ENCODE results near the gene TMEM132C. TPM values are rescaled to one million over a fixed set of nuclear protein-coding genes. Genes with fewer than 3 reads are reported as not detected.

Gene TMEM132C
- total and polyA plus RNA-seq, 12 donors = 0.79 to 2.9 (median 1.7) TPM

GRCh38 chr12:128418944-128419343 lies 152.0 kb downstream of the TMEM132C start:
- peaks cover 0 to 4% (median 0%) of the 10 kb centered on the region in 7 donors for H3K27me3 ChIP-seq
- no peak for TF ChIP-seq CTCF (IDR thresholded peaks at IDR 0.05)
- DNase-seq (no peak), ATAC-seq (peak in 7 of 8 donors; percentile 30 to 75 (median 65))
- H3K4me3 ChIP-seq = no peak overlapping the region
- no peaks in the 10 kb centered on the region for H3K36me3 ChIP-seq
- no peaks in the 10 kb centered on the region for H3K9me3 ChIP-seq
- 40 to 48% methylated on average over 5 of the region's 5 CpGs for WGBS, 2 donors
- no peaks in the 10 kb centered on the region for H3K4me1 ChIP-seq
- intact Hi-C loops (cut with DNase I) = no loop called here
- no peak overlapping the region for H3K27ac ChIP-seq

GRCh38 chr12:128420163-128420562 lies 153.2 kb downstream of the TMEM132C start:
- Histone ChIP-seq H3K27ac (no peak overlapping the region), H3K27me3 (peaks cover 0 to 4% (median 0%) of the 10 kb centered on the region in 7 donors), H3K4me1 (no peaks in the 10 kb centered on the region), H3K9me3 (no peaks in the 10 kb centered on the region), H3K36me3 (no peaks in the 10 kb centered on the region), H3K4me3 (no peak overlapping the region)
- TF ChIP-seq CTCF (IDR thresholded peaks at IDR 0.05) = no peak
- no peak for ATAC-seq
- intact Hi-C loops (cut with DNase I) = no loop called here
- WGBS, 2 donors = 81 to 85% methylated on average over 2 of the region's 2 CpGs
- no peak for DNase-seq

- Histone ChIP-seq H3K4me1 (no peaks in the 10 kb centered on the region), H3K4me3 (no peak overlapping the region), H3K9me3 (no peaks in the 10 kb centered on the region), H3K27ac (no peak overlapping the region), H3K27me3 (peaks cover 0 to 4% (median 0%) of the 10 kb centered on the region in 7 donors), H3K36me3 (no peaks in the 10 kb centered on the region)
- WGBS, 2 donors = 71 to 78% methylated on average over 7 of the region's 7 CpGs
- intact Hi-C loops (cut with DNase I) = no loop called here
- ATAC-seq (no peak), DNase-seq (no peak)
- no peak for TF ChIP-seq CTCF (IDR thresholded peaks at IDR 0.05)
Observed at GRCh38 chr12:128421375-128421774, 154.4 kb downstream of the TMEM132C start.

GRCh38 chr12:128423205-128423604 lies 156.2 kb downstream of the TMEM132C start:
- no peak overlapping the region for H3K27ac ChIP-seq
- no peak overlapping the region for H3K4me3 ChIP-seq
- 84 to 89% methylated on average over 2 of the region's 2 CpGs for WGBS, 2 donors
- H3K9me3 ChIP-seq = no peaks in the 10 kb centered on the region
- intact Hi-C loops (cut with DNase I) = no loop called here
- ATAC-seq (no peak), DNase-seq (no peak)
- no peak for TF ChIP-seq CTCF (IDR thresholded peaks at IDR 0.05)
- H3K36me3 ChIP-seq = no peaks in the 10 kb centered on the region
- H3K27me3 ChIP-seq = peaks cover 0 to 4% (median 0%) of the 10 kb centered on the region in 7 donors
- no peaks in the 10 kb centered on the region for H3K4me1 ChIP-seq

Data from heart right ventricle (tissue), 16 donors.